Left renal pelvis (tissue), 4 donors: ENCODE results near the gene EGFLAM. TPM values are rescaled to one million over a fixed set of nuclear protein-coding genes. Genes with fewer than 3 reads are reported as not detected.
"Not testable (repeated sequence)": the region's sequence is repeated elsewhere in the genome, so short reads cannot be mapped to it uniquely, and the experiment has no call there.

ENCODE experiments used
- DNase-seq, 4 donors: peaks; one replicate each; pipeline ENCODE4 v3.0.0-alpha.2; 2013; ENCODE audit warnings: low read depth in 4 of 4, low spot score in 3 of 4
- polyA plus RNA-seq, 4 donors: library from polyadenylated mRNA; unstranded; fragments of 120-200 nt; gene quantifications; one replicate each; pipeline ENCODE4 v1.2.1, GENCODE V29; 2013; ENCODE audit not compliant: insufficient read length in 4 of 4

Gene EGFLAM
- polyA plus RNA-seq, 4 donors = 10.6 to 21.1 (median 12.8) TPM

GRCh38 chr5:38410304-38410990, 152.1 kb downstream of the EGFLAM start:
- DNase-seq = no peak

- DNase-seq = no peak
These were observed 155.3 kb downstream of the EGFLAM start for GRCh38 chr5:38413696-38414095.

GRCh38 chr5:38414348-38414747, 156.0 kb downstream of the EGFLAM start:
- no peak for DNase-seq

- DNase-seq = not testable (repeated sequence)
These were observed 157.4 kb downstream of the EGFLAM start for GRCh38 chr5:38415772-38416171.

GRCh38 chr5:38417658-38418017, 159.3 kb downstream of the EGFLAM start:
- no peak for DNase-seq

- no peak for DNase-seq
These were observed 161.9 kb downstream of the EGFLAM start for GRCh38 chr5:38420246-38420645.

- DNase-seq = peak in 2 of 4 donors; percentile 42 to 49
These were observed 162.5 kb downstream of the EGFLAM start for GRCh38 chr5:38420691-38421390.

GRCh38 chr5:38422622-38423021, 164.3 kb downstream of the EGFLAM start:
- DNase-seq = no peak

- no peak for DNase-seq
These were observed 165.2 kb downstream of the EGFLAM start for GRCh38 chr5:38423276-38424147.

- no peak for DNase-seq
These were observed 166.0 kb downstream of the EGFLAM start for GRCh38 chr5:38424148-38425060.

GRCh38 chr5:38426490-38426889, 168.1 kb downstream of the EGFLAM start:
- no peak for DNase-seq

- DNase-seq = no peak
These were observed 168.9 kb downstream of the EGFLAM start for GRCh38 chr5:38426986-38427950.

GRCh38 chr5:38431242-38431853, 173.0 kb downstream of the EGFLAM start:
- DNase-seq = no peak

- peak; percentile 46 to 69 (median 59) for DNase-seq
These were observed 175.0 kb downstream of the EGFLAM start for GRCh38 chr5:38433160-38433861.

GRCh38 chr5:38434966-38435705, 176.8 kb downstream of the EGFLAM start:
- DNase-seq = no peak

GRCh38 chr5:38438757-38439156, 180.4 kb downstream of the EGFLAM start:
- no peak for DNase-seq
